Measurements from ENCODE around the gene HP1BP3. TPM values are rescaled to one million over a fixed set of nuclear protein-coding genes. Genes with fewer than 3 reads are reported as not detected.

HP1BP3 gene
- total and polyA plus RNA-seq, 4 donors, result 34.8 to 115 (median 72.7) TPM

GRCh38 chr1:20729990-20730689, 57.0 kb downstream of the HP1BP3 start:
- 34% methylated on average over 19 of the region's 19 CpGs for WGBS
- no peak overlapping the region for H3K4me3 ChIP-seq (ENCODE audit: low read depth in 1 of 3, low read length in 3 of 3)
- H3K9me3 ChIP-seq (ENCODE audit: control insufficient read depth in 4 of 4, low read length in 3 of 4), result no peaks in the 10 kb centered on the region
- TF ChIP-seq REST (IDR thresholded peaks at IDR 0.05) (no peak), FOXA2 (IDR thresholded peaks at IDR 0.05) (no peak), EGR1 (IDR thresholded peaks at IDR 0.05; ENCODE audit: low read depth in 2 of 2) (no peak)
- peaks cover 6 to 20% (median 13%) of the 10 kb centered on the region in 4 donors for H3K4me1 ChIP-seq (ENCODE audit: control insufficient read depth in 4 of 4, insufficient read depth in 4 of 4, low read length in 3 of 4)
- no peaks in the 10 kb centered on the region for H3K36me3 ChIP-seq (ENCODE audit: control insufficient read depth in 4 of 4, insufficient read depth in 3 of 4, low read depth in 1 of 4, low read length in 3 of 4)
- H3K27me3 ChIP-seq (ENCODE audit: control insufficient read depth in 4 of 4, insufficient read depth in 4 of 4, low read length in 3 of 4), result no peaks in the 10 kb centered on the region
- no peak overlapping the region for H3K27ac ChIP-seq (ENCODE audit: low read depth in 1 of 2, low read length in 2 of 2)
- no peak overlapping the region for H3K9ac ChIP-seq (ENCODE audit: low read depth in 1 of 2, low read length in 2 of 2)
- DNase-seq (ENCODE audit: low spot score), result no peak

GRCh38 chr1:20729155-20729931, 57.8 kb downstream of the HP1BP3 start:
- no peak for DNase-seq (ENCODE audit: low spot score)

More at GRCh38 chr1:20729155-20729931, 57.8 kb downstream of the HP1BP3 start:
- Histone ChIP-seq H3K4me1 (ENCODE audit: control insufficient read depth in 4 of 4, insufficient read depth in 4 of 4, low read length in 3 of 4) (peaks cover 6 to 20% (median 13%) of the 10 kb centered on the region in 4 donors), H3K9ac (ENCODE audit: low read depth in 1 of 2, low read length in 2 of 2) (no peak overlapping the region), H3K9me3 (ENCODE audit: control insufficient read depth in 4 of 4, low read length in 3 of 4) (no peaks in the 10 kb centered on the region), H3K27me3 (ENCODE audit: control insufficient read depth in 4 of 4, insufficient read depth in 4 of 4, low read length in 3 of 4) (no peaks in the 10 kb centered on the region), H3K4me3 (ENCODE audit: low read depth in 1 of 3, low read length in 3 of 3) (no peak overlapping the region), H3K27ac (ENCODE audit: low read depth in 1 of 2, low read length in 2 of 2) (no peak overlapping the region), H3K36me3 (ENCODE audit: control insufficient read depth in 4 of 4, insufficient read depth in 3 of 4, low read depth in 1 of 4, low read length in 3 of 4) (no peaks in the 10 kb centered on the region)
- 54% methylated on average over 14 of the region's 14 CpGs for WGBS
- TF ChIP-seq TAF1 (conservative IDR thresholded peaks at IDR 0.05), result no peak
- TF ChIP-seq HNF4A (conservative IDR thresholded peaks at IDR 0.05), result no peak
- TF ChIP-seq, protein P1, sequence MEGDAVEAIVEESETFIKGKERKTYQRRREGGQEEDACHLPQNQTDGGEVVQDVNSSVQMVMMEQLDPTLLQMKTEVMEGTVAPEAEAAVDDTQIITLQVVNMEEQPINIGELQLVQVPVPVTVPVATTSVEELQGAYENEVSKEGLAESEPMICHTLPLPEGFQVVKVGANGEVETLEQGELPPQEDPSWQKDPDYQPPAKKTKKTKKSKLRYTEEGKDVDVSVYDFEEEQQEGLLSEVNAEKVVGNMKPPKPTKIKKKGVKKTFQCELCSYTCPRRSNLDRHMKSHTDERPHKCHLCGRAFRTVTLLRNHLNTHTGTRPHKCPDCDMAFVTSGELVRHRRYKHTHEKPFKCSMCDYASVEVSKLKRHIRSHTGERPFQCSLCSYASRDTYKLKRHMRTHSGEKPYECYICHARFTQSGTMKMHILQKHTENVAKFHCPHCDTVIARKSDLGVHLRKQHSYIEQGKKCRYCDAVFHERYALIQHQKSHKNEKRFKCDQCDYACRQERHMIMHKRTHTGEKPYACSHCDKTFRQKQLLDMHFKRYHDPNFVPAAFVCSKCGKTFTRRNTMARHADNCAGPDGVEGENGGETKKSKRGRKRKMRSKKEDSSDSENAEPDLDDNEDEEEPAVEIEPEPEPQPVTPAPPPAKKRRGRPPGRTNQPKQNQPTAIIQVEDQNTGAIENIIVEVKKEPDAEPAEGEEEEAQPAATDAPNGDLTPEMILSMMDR (IDR thresholded peaks at IDR 0.05; ENCODE audit: low read depth, low read length, missing input control), result no peak
- TF ChIP-seq, protein P2, sequence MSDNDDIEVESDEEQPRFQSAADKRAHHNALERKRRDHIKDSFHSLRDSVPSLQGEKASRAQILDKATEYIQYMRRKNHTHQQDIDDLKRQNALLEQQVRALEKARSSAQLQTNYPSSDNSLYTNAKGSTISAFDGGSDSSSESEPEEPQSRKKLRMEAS (IDR thresholded peaks at IDR 0.05), result no peak
- TF ChIP-seq YY1 (IDR thresholded peaks at IDR 0.05), result no peak
- TF ChIP-seq JUND (IDR thresholded peaks at IDR 0.05), result no peak
- TF ChIP-seq FOXA2 (IDR thresholded peaks at IDR 0.05), result no peak
- no peak for TF ChIP-seq SP1 (IDR thresholded peaks at IDR 0.05)
- no peak for TF ChIP-seq FOXA1 (IDR thresholded peaks at IDR 0.05)
